8988T (cell line): ENCODE data around the gene ZNF263.

ENCODE experiments used
- DNase-seq: peaks from one replicate; pipeline ENCODE4 v3.0.0; 2011

The ZNF263 gene

GRCh38 chr16:3282730-3283542 lies at the start of gene ZNF263:
Gene ZNF263 (plus strand): TSS chr16:3283491. CDS start chr16:3283819, 328 bp downstream.
- peak; percentile 85 for DNase-seq

GRCh38 chr16:3234543-3234856 lies 48.8 kb upstream of the ZNF263 start:
- no peak for DNase-seq

DNA sequence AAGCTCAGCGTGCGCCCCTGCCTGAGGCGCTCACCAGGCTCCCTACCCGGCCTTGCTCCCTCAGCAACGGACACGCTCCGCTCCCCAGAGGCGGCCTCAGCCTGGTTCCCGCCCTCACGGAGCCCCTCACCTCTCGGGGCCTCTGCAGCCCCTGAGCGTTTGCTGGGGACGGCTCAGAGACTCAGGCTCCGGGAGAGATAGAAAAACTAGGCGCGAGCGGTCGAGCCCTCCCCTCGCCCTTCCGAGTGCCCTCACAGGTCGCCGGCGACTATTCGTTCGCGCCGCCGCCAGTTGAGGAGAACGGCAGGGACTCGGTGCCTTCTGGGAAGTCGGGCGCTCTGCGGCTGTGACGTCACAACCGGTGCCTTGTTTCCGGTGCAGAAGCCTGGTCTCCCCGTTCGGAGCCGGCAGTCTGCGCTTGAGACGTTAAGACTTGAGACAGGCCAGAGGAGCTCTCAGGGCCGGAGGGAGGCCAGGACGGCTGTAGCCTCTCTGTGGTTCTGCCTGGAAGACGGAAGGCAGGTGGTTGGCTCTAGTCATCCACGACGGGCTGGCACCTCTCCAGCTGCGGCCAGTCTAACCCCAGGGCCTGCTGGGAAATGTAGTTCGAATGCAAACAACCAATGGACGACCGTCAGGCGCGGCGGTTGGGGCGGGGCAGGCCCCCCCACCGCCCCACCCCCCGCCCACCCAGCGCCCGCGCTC lies 48.3 kb upstream of the ZNF263 start, which contains the start of gene ZNF200:
Gene ZNF200 (minus strand): TSS at position 302 of the 705 bp plus-strand sequence. CDS start 1,403 bp downstream, outside the sequence.
- peak; percentile 69 for DNase-seq

GRCh38 chr16:3235856-3236669 lies 47.2 kb upstream of the ZNF263 start:
- DNase-seq, result no peak

DNA sequence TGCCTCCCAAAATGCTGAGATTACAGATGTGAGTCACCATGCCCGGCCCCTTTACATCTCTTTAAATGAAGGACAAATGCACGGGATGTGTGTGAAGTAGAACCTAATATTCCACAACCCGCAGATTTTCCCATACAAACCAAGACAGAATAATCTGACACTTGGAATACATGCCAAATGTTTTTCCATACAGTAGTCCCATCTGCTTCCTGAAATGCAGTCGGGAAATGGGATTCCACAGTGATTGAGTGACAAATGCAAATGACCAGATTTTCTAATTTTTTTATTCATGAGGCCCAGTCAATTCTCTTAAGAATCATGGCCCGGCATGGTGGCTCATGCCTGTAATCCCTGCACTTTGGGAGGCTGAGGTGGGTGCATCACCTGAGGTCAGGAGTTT lies 41.5 kb upstream of the ZNF263 start:
- DNase-seq, result no peak

- DNase-seq, result no peak
Observed at GRCh38 chr16:3242709-3243108, 40.6 kb upstream of the ZNF263 start.

GRCh38 chr16:3243882-3244281 lies 39.4 kb upstream of the ZNF263 start:
- no peak for DNase-seq

DNA sequence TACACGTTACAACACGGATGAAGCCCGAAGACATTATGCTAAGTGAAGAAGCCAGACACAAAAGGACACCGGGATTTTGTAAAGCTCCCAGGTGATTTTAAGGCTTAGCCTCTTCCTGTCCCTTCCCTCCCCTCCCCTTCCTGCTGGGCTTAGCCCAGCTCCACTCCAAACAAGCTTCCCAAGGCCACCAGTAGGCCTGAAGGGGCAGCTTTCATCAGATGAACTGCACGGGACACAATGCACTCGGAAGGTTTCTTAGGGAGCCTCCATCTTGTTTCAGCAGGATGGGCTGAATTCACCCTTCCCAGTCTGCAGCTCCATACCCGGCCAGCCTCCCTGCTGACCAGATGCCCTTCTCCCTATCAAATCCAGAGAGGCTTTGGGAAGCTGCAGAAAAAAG lies 37.3 kb upstream of the ZNF263 start:
- no peak for DNase-seq

DNA sequence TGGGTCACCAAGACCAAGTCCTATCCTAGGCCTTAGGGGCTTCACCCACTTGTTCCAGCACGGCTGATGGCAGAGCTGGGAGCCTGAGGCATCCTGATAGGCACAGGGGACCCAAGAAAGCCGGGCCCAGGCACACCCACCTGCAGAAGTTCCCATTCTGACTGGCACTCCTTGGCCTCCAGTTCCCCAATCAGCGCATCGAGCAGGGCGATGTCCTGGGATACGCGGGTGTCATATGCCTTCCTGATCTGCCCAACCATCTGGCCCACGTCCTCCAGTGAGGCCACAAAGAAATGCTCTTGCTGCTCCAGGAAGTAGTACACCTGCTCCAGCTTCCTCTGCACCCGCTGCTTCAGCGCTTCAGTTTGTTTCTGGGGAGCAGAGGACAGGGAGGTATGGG lies 36.4 kb upstream of the ZNF263 start:
- no peak for DNase-seq

DNA sequence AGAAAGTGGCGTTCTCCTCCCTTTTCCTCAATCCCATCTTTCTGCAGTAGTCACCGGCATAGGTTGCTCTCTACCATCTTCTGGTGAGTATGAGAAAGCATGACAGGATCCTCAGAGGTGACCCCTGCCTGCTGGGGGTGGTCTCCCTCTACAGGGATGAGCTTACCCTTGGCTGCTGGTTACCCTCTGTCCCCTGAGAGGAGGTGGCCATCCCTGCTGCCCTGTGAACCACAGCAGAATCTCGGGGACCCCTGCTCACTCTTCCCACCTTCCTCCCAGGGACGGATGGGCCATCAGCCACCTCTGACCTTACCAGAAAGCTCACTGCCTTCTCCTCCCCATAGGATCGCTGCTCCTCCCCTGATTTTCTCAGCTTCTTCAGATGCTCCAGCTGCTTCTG lies 34.7 kb upstream of the ZNF263 start:
- DNase-seq, result no peak

DNA sequence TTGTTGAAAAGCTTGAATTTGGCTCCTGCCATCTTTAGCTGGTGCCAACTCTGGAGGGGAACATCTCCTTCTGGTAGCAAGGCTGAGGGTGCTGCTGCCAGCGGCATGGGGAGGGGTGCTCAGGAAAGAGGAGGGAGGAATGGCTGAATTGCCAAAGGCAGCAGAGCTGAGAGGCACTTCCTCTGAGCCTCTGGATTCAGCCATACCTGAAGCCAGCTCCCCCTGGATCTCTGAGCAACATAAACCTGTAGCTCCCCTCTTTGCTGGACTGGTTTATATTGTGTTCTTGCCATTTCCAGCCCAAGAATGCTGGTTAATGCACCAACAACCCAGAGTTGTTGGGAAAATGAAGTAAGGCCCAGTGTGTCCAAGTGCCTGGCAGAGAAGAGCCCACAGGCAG lies 34.3 kb upstream of the ZNF263 start:
- DNase-seq, result no peak

- DNase-seq, result no peak
Observed at GRCh38 chr16:3249451-3249850, 33.8 kb upstream of the ZNF263 start.

DNA sequence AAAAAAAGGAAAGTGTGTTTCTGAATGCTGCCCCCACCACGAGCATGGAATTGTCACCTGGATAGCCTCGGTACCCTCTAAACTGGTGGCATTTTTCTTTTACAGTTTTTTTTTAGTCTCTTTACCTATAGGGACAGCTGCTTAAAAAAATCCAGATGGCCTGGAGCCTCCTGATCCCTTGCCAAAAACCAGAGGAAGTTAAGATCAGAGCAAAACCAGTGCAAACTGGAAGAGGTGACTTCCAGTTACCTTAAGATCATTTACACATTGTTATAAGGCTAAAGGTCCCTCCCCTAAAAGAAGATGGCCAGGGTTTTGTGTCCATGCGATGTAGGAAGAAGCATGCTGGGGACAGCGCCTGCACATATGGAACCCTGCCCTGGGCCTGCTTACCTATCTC lies 30.3 kb upstream of the ZNF263 start:
- DNase-seq, result no peak

DNA sequence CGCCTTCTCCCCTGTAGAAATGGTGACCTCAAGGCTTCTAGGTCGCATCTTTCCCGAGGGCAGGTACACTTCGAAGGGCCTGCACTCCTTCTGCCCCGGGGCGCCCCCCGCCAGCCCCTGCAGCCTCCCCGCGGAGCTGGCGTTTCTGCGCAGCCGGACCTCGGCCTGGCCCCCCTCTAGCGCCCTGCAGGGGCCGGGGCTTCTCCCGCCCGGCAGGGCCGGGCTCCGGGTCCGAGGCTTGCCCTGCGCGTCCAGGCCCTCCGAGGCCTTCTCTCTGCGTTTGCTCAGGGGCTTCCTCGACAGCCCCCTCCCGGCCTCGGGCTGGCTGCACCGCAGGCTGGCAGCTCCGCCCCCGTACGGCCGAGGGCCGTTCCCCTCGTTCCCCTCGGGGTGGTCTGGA lies 29.0 kb upstream of the ZNF263 start:
- no peak for DNase-seq

GRCh38 chr16:3256146-3256865 lies 27.0 kb upstream of the ZNF263 start, which contains the start of gene MEFV:
Gene MEFV (minus strand): TSS chr16:3256633. CDS start chr16:3256587, 46 bp downstream.
- DNase-seq, result no peak

DNA sequence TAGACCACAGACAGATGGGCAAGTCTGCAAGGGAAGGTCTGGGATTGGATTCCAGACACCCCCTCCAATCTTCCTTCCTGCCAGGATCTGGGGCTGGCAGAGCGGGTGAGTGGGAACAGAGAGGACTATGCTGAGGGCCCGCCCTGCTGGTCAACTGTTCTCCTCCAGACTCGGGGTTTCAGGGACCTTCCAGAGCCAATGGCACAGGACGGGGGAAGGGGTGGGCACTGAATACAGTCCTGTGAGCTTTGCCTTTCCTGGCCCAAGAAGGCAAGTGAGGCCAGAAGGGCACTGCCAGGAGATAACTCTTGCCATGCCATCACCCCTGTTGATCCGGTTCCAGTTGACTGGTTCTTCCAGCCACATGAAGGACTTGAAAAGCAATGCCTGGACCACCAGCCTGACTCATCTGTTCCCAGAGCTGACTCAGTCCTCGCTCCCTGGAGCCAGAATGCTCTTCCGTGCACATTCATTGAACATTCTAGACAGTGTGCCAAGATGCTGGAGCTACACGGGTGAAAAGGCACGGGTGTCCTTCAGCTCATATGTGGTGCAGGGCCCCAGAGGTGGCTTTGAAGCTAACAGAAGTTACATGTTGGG lies 26.3 kb upstream of the ZNF263 start:
- DNase-seq, result no peak

DNA sequence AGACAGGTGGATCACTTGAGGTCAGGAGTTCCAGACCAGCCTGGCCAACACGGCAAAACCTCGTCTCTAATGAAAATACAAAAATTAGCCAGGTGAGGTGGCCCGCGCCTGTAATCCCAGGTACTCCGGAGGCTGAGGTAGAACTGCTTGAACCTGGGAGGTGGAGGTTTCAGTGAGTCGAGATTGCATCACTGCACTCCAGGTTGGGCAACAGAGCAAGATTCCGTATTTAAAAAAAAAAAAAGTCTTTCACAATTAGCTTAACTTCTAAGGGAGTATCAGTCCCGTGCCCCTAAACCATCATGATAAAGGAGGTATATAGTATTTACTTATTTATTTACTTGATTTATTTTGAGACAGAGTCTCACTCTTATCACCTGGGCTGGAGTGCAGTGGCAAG lies 23.5 kb upstream of the ZNF263 start:
- no peak for DNase-seq

DNA sequence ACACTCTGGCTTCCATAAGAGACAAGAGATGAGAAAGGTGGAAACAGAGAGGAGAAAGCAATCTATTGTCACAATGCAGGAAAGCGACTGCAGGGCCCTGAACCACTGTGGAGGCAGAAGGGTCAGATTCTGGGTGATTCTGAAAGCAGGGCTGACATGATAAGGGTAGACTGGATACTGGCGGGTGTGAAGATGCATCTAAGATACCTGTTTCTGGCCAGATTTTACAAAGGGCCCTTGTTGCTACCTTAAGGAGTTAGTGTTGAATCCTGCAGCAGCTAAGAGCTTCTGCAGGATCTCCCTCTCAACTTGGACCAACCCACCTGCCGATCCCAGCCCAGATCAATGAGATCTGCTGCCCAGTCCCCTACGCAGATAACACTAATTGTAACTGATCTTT lies 20.8 kb upstream of the ZNF263 start:
- DNase-seq, result no peak

DNA sequence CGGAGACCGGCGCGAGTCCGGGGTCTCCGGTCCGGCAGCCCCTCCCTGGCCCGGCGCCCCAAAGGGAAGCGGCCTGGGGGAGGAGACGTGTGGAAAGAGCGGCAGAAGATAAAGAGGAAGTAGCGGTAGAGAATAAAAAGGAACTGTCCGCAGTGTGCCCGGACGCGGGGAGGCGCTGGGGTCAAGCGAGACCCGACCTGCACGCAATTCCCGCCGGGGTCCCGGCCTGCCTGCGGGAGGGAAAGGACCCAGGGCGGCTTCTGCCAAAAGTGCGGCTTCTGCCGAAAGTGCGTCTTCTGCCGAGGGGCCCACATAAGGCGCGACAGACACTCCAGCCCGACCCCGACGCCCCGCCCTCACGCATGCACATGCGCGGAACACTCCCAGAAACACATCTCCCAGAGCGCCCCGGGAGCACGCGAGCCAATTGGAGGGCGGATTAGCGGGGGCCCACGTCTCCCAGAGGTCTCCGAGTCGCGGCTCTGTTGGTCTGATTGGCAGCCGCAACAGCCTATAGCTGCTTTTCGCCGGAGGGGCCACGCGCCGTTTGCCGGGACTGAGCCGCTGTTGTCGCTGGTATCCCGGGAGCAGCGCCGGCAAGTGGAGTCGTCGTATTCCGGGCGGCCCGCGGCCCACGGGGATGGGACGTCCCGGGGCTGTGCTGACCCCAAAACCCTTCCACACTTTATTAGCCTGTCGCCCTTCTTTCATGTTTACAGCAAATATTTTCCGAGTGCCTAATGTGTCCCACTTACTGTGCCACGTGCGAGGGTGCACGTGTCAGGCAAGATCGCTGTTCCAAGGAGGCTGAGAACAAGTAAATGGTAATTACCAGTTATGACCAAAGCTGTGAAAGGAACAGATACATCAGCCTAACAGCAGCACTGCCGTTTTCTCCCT lies 18.9 kb upstream of the ZNF263 start:
- DNase-seq, result no peak

DNA sequence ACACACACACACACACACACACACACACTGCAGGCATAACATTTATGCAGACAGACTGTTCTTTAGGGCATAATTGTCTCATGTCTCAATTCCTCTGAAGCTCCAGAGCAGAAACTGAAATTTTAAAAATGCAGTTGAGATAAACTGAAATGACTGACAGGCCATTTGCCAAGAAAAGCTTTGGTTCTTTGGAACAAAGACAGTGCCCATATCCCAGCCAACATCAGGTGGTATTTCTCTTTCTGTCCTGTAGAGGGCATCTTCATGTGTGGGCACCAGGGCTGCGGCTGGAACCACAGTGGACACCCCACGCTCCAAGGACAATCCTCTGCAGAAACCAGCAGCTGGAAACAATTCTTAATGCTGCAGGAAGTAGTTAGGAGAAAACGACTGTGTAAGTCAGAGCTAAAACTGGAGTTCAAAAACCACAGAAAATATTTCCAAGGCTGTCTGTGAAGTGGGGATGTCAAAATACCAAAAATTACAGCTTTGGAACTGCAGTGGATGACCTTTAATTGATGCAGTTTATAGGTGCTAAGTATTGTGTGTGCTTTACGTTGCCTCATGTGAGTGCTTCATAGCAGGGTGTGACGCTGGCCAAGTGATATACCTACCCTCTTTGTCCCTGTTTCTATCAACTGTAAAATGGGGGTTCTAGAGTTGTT lies 16.3 kb upstream of the ZNF263 start:
- peak; percentile 48 for DNase-seq

DNA sequence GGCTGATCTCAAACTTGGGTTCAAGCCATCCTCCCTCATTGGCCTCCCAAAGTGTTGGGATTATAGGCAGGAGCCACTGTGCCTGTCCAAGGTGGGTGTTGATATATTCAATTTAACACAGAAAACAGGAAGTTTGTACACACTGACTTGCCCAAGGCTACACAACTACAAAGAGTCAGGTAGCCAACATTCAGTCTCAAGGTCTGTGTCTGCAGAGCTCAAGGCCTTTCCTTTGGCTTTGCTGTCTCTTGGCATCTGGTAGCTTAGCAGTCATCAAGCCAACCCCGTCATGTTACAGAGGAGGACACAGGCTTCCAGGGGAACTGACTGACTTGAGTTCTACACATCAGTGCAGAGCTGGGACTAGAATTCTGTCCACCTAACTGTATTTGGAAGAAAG lies 15.0 kb upstream of the ZNF263 start:
- DNase-seq, result no peak
